ENCODE results near the gene KIF26B. TPM values are rescaled to one million over a fixed set of nuclear protein-coding genes. Genes with fewer than 3 reads are reported as not detected.

The KIF26B gene
- total RNA-seq, 1 donor from 2014 or later = 3.5 TPM

DNA sequence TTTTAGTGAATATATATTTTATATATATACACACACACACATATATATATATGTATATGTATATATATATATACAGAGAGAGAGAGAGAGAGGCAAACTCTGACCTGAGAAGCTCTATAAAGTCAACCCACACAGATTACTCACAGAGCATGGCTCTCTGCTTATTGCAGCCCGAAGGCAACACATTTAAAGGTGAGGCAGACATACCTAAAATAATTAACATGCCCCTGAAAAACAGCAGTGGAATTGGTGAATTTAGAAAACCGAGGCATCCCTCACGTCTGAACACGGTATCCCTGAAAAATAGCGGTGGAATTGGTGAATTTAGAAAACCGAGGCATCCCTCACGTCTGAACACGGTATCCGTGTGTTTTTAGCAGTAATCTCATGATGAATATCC is 228.2 kb downstream of the KIF26B start:
- Histone ChIP-seq H3K27me3 (ENCODE audit: low read depth) (peaks cover 43% of the 10 kb centered on the region), H3K9me3 (replicated peaks) (no peaks in the 10 kb centered on the region), H3K4me1 (no peaks in the 10 kb centered on the region), H3K36me3 (no peaks in the 10 kb centered on the region), H3K27ac (replicated peaks) (no peak overlapping the region), H3K4me3 (no peak overlapping the region)
- intact Hi-C loops (cut with micrococcal nuclease) = loop anchor here (10.0 kb wide), 1 partner anchor 228 kb away; the partner anchor contains the start of gene KIF26B
- DNase-seq = no peak
- no peak for TF ChIP-seq CTCF (IDR thresholded peaks at IDR 0.05; ENCODE audit: borderline replicate concordance)

- H3K9me3 ChIP-seq (replicated peaks) = no peaks in the 10 kb centered on the region
- H3K27me3 ChIP-seq (ENCODE audit: low read depth) = peaks cover 43% of the 10 kb centered on the region
- no peak for TF ChIP-seq CTCF (IDR thresholded peaks at IDR 0.05; ENCODE audit: borderline replicate concordance)
- no peak overlapping the region for H3K4me3 ChIP-seq
- intact Hi-C loops (cut with micrococcal nuclease) = loop anchor here (10.0 kb wide), 1 partner anchor 229 kb away; the partner anchor contains the start of gene KIF26B
- H3K27ac ChIP-seq (replicated peaks) = no peak overlapping the region
- DNase-seq = no peak
- H3K4me1 ChIP-seq = no peaks in the 10 kb centered on the region
- H3K36me3 ChIP-seq = no peaks in the 10 kb centered on the region
Observed at GRCh38 chr1:245383396-245384330, 228.9 kb downstream of the KIF26B start.

GRCh38 chr1:245386297-245386971 is 231.6 kb downstream of the KIF26B start:
- Histone ChIP-seq H3K36me3 (no peaks in the 10 kb centered on the region), H3K27me3 (ENCODE audit: low read depth) (peaks cover 43% of the 10 kb centered on the region), H3K4me1 (no peaks in the 10 kb centered on the region), H3K27ac (replicated peaks) (no peak overlapping the region), H3K9me3 (replicated peaks) (no peaks in the 10 kb centered on the region), H3K4me3 (no peak overlapping the region)
- no peak for TF ChIP-seq CTCF (IDR thresholded peaks at IDR 0.05; ENCODE audit: borderline replicate concordance)
- DNase-seq = no peak
- intact Hi-C loops (cut with micrococcal nuclease) = loop anchor here (10.0 kb wide), 1 partner anchor 232 kb away; the partner anchor contains the start of gene KIF26B

GRCh38 chr1:245388687-245389086 is 233.9 kb downstream of the KIF26B start:
- intact Hi-C loops (cut with micrococcal nuclease) = loop anchor here (10.0 kb wide), 1 partner anchor 234 kb away; the partner anchor contains the start of gene KIF26B
- no peak for TF ChIP-seq CTCF (IDR thresholded peaks at IDR 0.05; ENCODE audit: borderline replicate concordance)
- Histone ChIP-seq H3K4me1 (no peaks in the 10 kb centered on the region), H3K4me3 (no peak overlapping the region), H3K36me3 (no peaks in the 10 kb centered on the region), H3K27me3 (ENCODE audit: low read depth) (peaks cover 37% of the 10 kb centered on the region), H3K27ac (replicated peaks) (no peak overlapping the region), H3K9me3 (replicated peaks) (peaks cover 5% of the 10 kb centered on the region)
- DNase-seq = no peak

- DNase-seq = no peak
- peaks cover 30% of the 10 kb centered on the region for H3K27me3 ChIP-seq (ENCODE audit: low read depth)
- intact Hi-C loops (cut with micrococcal nuclease) = loop anchor here (10.0 kb wide), 1 partner anchor 235 kb away; the partner anchor contains the start of gene KIF26B
- H3K36me3 ChIP-seq = no peaks in the 10 kb centered on the region
- H3K4me3 ChIP-seq = no peak overlapping the region
- no peak for TF ChIP-seq CTCF (IDR thresholded peaks at IDR 0.05; ENCODE audit: borderline replicate concordance)
- peaks cover 5% of the 10 kb centered on the region for H3K9me3 ChIP-seq (replicated peaks)
- no peaks in the 10 kb centered on the region for H3K4me1 ChIP-seq
- H3K27ac ChIP-seq (replicated peaks) = no peak overlapping the region
Observed at GRCh38 chr1:245389873-245390272, 235.1 kb downstream of the KIF26B start.
